HUES48 (cell line): ENCODE results near the gene KIF18A.

Experiments
- H3K27ac ChIP-seq: one replicate; pipeline ENCODE4 v1.7.0; 2013; ENCODE audit warnings: low read depth, low read length, inconsistent platforms
- H3K27me3 ChIP-seq: 2 replicates; pipeline ENCODE4 v1.6.1; 2013; ENCODE audit warnings: mild to moderate bottlenecking, low read length; ENCODE audit not compliant: control insufficient read depth, insufficient read depth
- H3K36me3 ChIP-seq: 2 replicates; pipeline ENCODE4 v1.6.1; 2013; ENCODE audit warnings: low read length; ENCODE audit not compliant: control insufficient read depth, insufficient read depth
- H3K4me1 ChIP-seq: 2 replicates; pipeline ENCODE4 v1.6.1; 2013; ENCODE audit warnings: mild to moderate bottlenecking, low read length; ENCODE audit not compliant: control insufficient read depth, insufficient read depth
- H3K4me3 ChIP-seq: 2 replicates; pipeline ENCODE4 v1.5.1; 2013; ENCODE audit warnings: mild to moderate bottlenecking, low read depth, low read length
- H3K9ac ChIP-seq: 2 replicates; pipeline ENCODE4 v1.6.1; 2013; ENCODE audit warnings: mild to moderate bottlenecking, low read depth, low read length, moderate library complexity
- H3K9me3 ChIP-seq: 2 replicates; pipeline ENCODE4 v1.6.1; 2013; ENCODE audit warnings: low read length; ENCODE audit not compliant: control insufficient read depth, insufficient read depth

Gene KIF18A

GRCh38 chr11:27996066-27996465 lies 111.9 kb downstream of the KIF18A start:
- H3K4me3 ChIP-seq, result no peak overlapping the region

GRCh38 chr11:27995083-27995482 lies 112.9 kb downstream of the KIF18A start:
- Histone ChIP-seq H3K27me3 (no peaks in the 10 kb centered on the region), H3K4me1 (0 out of 2 replicates have a peak, but pooled peaks cover 3% of the 10 kb centered on the region), H3K9ac (no peak overlapping the region), H3K27ac (no peak overlapping the region), H3K9me3 (peaks cover 11% of the 10 kb centered on the region), H3K4me3 (no peak overlapping the region), H3K36me3 (no peaks in the 10 kb centered on the region)

More at GRCh38 chr11:27996066-27996465, 111.9 kb downstream of the KIF18A start:
- peaks cover 21% of the 10 kb centered on the region for H3K9me3 ChIP-seq
- H3K4me1 ChIP-seq, result 0 out of 2 replicates have a peak, but pooled peaks cover 5% of the 10 kb centered on the region
- H3K9ac ChIP-seq, result no peak overlapping the region
- H3K27ac ChIP-seq, result no peak overlapping the region
- no peaks in the 10 kb centered on the region for H3K27me3 ChIP-seq
- no peaks in the 10 kb centered on the region for H3K36me3 ChIP-seq

- Histone ChIP-seq H3K4me1 (no peaks in the 10 kb centered on the region), H3K27ac (no peak overlapping the region), H3K4me3 (no peak overlapping the region), H3K9me3 (no peaks in the 10 kb centered on the region), H3K27me3 (no peaks in the 10 kb centered on the region), H3K36me3 (no peaks in the 10 kb centered on the region), H3K9ac (no peak overlapping the region)
Measured at GRCh38 chr11:27991736-27992135, 116.2 kb downstream of the KIF18A start.

DNA sequence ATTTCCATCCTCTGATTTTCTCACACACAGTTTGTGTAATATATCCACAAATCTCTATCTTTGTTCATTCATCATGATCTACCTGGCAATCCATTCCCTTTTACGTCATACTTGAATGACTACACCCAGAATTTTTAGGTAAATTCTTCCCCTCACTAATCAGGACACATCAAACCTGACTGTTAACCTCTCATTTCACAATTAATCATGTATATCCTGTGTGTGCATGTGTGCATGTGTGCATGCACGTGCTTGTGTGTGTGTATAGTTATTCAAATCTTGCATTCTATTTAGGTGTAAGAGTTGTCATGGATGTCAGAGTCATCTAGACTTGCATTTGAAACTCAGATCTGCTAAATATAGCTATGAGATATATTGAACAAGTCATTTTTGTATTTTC lies 130.4 kb downstream of the KIF18A start:
- Histone ChIP-seq H3K27me3 (no peaks in the 10 kb centered on the region), H3K36me3 (no peaks in the 10 kb centered on the region), H3K27ac (no peak overlapping the region)

DNA sequence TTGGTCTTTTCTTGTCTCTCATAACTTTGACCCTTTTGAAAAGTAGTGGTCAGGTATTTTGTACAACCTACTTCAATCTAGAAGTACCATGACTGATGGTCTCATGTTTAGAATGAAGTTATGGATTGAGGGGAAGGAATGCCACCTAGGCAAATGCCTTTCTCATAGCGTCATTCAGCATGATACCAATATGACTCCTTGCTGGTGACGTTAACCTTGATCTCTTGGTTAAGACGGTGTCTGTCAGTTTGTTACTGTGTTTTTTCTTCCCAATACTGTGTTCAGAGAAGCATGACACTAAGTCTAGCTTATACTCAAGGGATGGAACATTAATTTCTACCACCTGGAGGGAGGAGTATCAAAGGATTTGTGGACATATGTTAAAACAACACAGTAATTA lies 130.9 kb downstream of the KIF18A start:
- Histone ChIP-seq H3K27ac (no peak overlapping the region), H3K36me3 (no peaks in the 10 kb centered on the region), H3K27me3 (no peaks in the 10 kb centered on the region)

More for the DNA sequence above, 130.4 kb downstream of the KIF18A start:
- no peaks in the 10 kb centered on the region for H3K4me1 ChIP-seq
- no peaks in the 10 kb centered on the region for H3K9me3 ChIP-seq
- no peak overlapping the region for H3K9ac ChIP-seq
- no peak overlapping the region for H3K4me3 ChIP-seq

DNA sequence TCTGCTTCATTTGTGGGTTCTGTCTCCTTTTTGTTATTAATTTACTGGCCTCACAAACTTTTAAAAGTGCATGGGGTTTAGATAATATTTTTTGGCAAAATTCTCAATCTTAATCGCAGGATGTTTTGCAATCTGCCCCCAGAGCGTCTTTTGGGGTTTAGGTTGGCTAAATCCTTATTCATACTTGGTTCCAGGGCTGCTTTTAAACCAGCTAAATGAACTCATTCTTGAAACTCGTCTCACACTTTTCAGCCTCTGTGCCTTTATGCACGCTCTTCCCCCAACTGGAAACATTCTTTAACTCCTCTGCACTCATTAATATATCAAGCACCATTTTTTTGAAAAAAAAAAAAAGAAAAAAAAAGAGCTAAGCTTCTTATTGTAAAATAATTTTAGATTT lies 131.7 kb downstream of the KIF18A start:
- no peaks in the 10 kb centered on the region for H3K4me1 ChIP-seq

More for the DNA sequence above, 130.9 kb downstream of the KIF18A start:
- H3K9me3 ChIP-seq, result no peaks in the 10 kb centered on the region
- no peaks in the 10 kb centered on the region for H3K4me1 ChIP-seq
- no peak overlapping the region for H3K9ac ChIP-seq
- H3K4me3 ChIP-seq, result no peak overlapping the region

GRCh38 chr11:27973851-27974536 lies 134.0 kb downstream of the KIF18A start:
- Histone ChIP-seq H3K4me1 (no peaks in the 10 kb centered on the region), H3K4me3 (no peak overlapping the region), H3K9ac (no peak overlapping the region), H3K36me3 (no peaks in the 10 kb centered on the region), H3K27me3 (no peaks in the 10 kb centered on the region), H3K27ac (no peak overlapping the region), H3K9me3 (no peaks in the 10 kb centered on the region)

More for the DNA sequence above, 131.7 kb downstream of the KIF18A start:
- Histone ChIP-seq H3K4me3 (no peak overlapping the region), H3K9me3 (no peaks in the 10 kb centered on the region), H3K36me3 (no peaks in the 10 kb centered on the region), H3K27me3 (no peaks in the 10 kb centered on the region), H3K27ac (no peak overlapping the region), H3K9ac (no peak overlapping the region)

DNA sequence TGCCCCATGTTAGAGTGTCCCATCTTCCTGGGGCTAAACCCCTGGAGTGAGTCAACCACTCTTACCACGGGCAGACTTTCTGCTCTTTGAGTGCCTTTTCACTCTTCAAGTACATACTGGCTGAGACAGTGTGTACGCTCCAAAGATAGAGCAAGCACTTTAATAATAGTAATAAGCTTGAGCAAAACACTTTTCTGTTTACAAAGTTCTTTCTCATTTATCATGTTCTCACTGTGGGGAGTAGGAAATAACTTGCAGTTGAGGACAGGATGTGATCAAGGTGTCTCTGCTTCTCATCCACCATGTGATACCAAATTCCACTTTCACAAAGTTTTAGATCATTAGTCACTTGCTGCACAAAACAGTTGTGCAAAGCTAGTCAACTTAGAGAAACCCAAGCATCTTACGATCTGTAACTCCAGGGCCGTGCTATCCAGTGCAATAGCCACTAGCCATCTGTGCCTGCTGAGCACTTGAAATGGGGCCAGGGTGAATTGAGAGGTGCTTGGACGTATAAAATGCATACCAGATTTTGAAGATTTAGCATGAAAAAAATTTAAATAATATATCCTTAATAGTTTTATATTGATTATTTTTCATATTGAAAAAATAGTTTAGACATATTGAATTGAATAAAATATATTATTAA lies 135.3 kb downstream of the KIF18A start:
- Histone ChIP-seq H3K9ac (no peak overlapping the region), H3K27ac (no peak overlapping the region), H3K4me3 (no peak overlapping the region), H3K9me3 (no peaks in the 10 kb centered on the region), H3K36me3 (no peaks in the 10 kb centered on the region), H3K4me1 (0 out of 2 replicates have a peak, but pooled peaks cover under 1% of the 10 kb centered on the region), H3K27me3 (no peaks in the 10 kb centered on the region)

GRCh38 chr11:27971171-27971570 lies 136.8 kb downstream of the KIF18A start:
- Histone ChIP-seq H3K36me3 (no peaks in the 10 kb centered on the region), H3K9me3 (no peaks in the 10 kb centered on the region), H3K9ac (no peak overlapping the region), H3K27me3 (no peaks in the 10 kb centered on the region), H3K4me3 (no peak overlapping the region), H3K27ac (no peak overlapping the region), H3K4me1 (peaks cover 15% of the 10 kb centered on the region)
